GM12875 (cell line): Measurements from ENCODE around the gene VPS29.

Experiments used
- H3K4me3 ChIP-seq: one replicate; pipeline ENCODE4 v1.5.1; 2011; ENCODE audit warnings: low read depth, low read length, control low read depth
- TF ChIP-seq, protein P1 (sequence below): IDR thresholded peaks from 2 replicates; pipeline ENCODE4 v1.5.1; 2011; ENCODE audit warnings: low read depth, mild to moderate bottlenecking, control low read depth, inconsistent platforms, low read length, moderate library complexity, borderline replicate concordance; ENCODE audit not compliant: insufficient read depth

Gene VPS29

DNA sequence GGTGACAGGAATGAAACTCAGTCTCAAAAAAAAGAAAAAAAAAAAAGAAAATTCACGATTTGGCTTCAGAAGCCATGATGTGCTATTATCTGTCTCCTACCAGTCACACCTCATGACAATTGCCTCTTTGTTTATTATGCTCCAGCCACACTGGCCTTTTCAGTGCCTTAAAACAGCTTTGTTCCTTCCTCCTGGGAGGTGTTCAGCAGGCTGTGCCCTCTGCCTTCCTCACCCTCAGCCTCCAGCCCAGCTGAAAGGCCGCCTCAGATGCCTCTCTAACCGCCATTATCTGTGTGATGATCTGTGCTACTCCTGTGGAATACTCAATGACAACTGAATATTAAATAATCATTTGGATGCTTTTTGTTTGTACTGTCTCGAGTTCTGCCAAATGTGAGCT lies 43.2 kb downstream of the VPS29 start:
- TF ChIP-seq, protein P1, sequence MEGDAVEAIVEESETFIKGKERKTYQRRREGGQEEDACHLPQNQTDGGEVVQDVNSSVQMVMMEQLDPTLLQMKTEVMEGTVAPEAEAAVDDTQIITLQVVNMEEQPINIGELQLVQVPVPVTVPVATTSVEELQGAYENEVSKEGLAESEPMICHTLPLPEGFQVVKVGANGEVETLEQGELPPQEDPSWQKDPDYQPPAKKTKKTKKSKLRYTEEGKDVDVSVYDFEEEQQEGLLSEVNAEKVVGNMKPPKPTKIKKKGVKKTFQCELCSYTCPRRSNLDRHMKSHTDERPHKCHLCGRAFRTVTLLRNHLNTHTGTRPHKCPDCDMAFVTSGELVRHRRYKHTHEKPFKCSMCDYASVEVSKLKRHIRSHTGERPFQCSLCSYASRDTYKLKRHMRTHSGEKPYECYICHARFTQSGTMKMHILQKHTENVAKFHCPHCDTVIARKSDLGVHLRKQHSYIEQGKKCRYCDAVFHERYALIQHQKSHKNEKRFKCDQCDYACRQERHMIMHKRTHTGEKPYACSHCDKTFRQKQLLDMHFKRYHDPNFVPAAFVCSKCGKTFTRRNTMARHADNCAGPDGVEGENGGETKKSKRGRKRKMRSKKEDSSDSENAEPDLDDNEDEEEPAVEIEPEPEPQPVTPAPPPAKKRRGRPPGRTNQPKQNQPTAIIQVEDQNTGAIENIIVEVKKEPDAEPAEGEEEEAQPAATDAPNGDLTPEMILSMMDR, result no peak
- H3K4me3 ChIP-seq, result no peak overlapping the region

DNA sequence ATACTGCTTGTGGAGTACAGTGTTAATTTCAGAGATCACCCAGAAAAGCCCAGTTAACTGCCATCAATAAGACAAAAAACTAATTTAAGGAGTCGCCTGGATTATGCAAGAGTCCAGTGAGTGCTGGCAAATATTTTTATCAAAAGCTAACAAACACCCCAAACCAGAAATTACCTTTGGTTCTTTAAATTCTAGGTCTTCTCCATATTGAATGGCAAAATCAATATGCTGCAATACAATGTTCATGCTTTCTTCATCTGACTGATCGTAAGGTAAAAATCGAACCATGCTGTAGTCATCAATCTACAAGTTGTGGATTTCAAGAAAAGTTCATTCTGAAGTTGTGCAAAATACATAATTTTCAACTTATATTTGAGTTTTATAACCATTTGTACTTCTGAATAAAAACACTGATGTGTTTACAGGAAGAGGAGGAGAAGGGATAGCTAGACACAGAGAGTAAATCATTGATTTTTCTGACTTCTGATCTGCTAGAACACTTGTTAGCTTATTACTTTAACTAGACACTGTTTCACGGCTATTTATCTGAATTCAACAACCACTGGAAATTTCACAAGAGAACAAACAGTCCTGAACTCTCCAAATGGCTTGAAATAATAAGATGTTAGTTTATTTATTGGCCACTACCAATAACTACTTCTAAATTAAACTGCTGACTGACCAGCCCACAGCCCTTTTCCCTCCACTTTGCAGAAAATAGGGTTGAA lies 48.2 kb downstream of the VPS29 start:
- TF ChIP-seq, protein P1, result no peak
- no peak overlapping the region for H3K4me3 ChIP-seq

DNA sequence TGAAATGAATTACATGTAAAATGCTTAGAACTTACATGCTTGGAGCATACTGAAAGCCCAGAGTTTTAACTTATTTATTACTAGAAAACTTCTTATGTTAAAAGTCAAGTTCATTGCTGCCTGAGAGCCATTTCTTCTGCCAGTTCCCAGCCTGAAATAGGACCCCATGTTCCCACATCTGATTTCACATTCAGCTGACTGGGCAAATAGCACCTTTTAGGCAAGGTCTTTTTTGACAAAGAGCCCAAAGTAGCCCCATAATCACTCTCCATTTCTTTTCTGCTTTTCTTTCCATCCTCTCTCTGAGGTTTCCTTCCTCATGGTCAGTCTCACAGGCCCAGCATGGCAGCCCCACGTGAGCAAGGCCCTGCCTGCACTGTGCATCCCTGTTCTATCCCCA lies 50.6 kb downstream of the VPS29 start:
- H3K4me3 ChIP-seq, result no peak overlapping the region
- TF ChIP-seq, protein P1, result no peak

DNA sequence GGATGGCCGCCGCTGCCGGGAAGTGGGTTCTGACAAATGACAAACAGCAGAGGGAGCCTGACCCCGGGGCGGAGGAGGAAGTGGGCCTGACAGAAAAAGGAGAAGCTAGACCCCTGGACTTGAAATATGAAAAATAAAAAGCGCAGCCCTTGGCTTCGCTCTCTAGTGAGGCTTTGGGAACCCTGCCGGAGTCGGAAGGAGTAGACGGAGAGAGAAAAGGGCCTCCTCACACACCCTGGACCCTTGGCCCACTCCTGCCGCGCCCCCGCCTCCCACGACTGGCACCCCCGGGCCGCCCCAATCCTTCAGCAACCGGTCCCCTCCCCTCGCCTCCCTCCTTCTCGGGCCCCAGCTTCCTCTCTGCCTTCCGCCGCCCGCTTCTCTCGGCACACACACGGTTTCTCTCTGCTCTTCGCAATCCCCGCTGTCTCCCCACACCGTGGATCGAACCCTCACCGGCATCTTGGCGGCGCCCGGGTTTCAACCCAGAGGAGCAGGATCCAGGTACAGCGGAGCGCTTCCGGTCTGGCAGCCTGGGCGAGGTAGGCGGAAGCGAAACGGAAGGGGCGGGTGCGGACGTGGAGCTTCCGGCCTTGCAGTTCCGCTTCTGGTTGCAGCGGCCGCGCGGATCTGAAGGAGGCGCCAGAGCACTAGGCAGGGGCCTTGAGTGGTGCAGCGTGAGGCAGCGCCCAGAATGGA lies 52.0 kb downstream of the VPS29 start, which contains the start of gene ARPC3:
Gene ARPC3 (minus strand): TSS at position 539 of the 699 bp plus-strand sequence. CDS start 77 bp downstream, at position 462.
- TF ChIP-seq, protein P1, result peak; percentile 96
- H3K4me3 ChIP-seq, result peak within 1 kb of the TSS; percentile 85

DNA sequence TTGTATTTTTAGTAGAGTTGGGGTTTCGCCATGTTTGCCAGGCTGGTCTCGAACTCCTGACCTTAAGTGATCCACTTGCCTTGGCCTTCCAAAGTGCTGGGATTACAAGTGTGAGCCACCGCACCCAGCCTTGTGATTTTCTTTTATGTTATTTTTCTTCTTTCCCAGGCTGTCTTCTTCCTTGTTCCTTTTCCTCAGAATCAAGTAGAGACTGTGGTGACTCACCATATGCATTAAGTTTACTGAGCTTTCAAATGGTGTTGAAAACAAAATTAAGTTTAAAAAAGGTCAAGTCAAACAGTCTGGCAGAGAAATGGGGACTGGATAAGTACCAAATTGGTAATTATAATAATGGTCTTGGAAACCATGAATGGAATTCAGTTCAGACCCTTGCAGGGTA lies 57.5 kb downstream of the VPS29 start:
- TF ChIP-seq, protein P1, result no peak
- H3K4me3 ChIP-seq, result no peak overlapping the region
